DND-41 (cell line): ENCODE measurements around the gene RBBP5.

Experiments used
- ATAC-seq: fragments of 200-7000 bp; cut with Tn5 transposase; 3 replicates; pipeline ENCODE4 v1.9.1; 2021; ENCODE audit warnings: low read depth; ENCODE audit not compliant: insufficient read depth
- DNase-seq: peaks from one replicate; pipeline ENCODE4 v3.0.0-alpha.2; 2020
- H2AFZ ChIP-seq: 2 replicates; pipeline ENCODE4 v1.6.0; 2012; ENCODE audit warnings: low read depth, low read length
- H3K27ac ChIP-seq: 2 replicates; pipeline ENCODE4 v1.5.1; 2012; ENCODE audit warnings: low read length, inconsistent platforms
- H3K27me3 ChIP-seq: fragments of 200-600 bp; sonication (generic); 2 replicates; pipeline ENCODE4 v1.6.0; 2012; ENCODE audit warnings: low read length, mild to moderate bottlenecking, inconsistent platforms; ENCODE audit not compliant: insufficient read depth, poor library complexity
- H3K36me3 ChIP-seq: 2 replicates; pipeline ENCODE4 v1.5.1; 2012; ENCODE audit warnings: low read length, inconsistent platforms; ENCODE audit not compliant: insufficient read depth
- H3K4me1 ChIP-seq: 2 replicates; pipeline ENCODE4 v1.5.1; 2012; ENCODE audit warnings: mild to moderate bottlenecking, low read length; ENCODE audit not compliant: insufficient read depth
- H3K4me2 ChIP-seq: 2 replicates; pipeline ENCODE4 v1.6.0; 2012; ENCODE audit warnings: mild to moderate bottlenecking, moderate library complexity, low read length, inconsistent platforms; ENCODE audit not compliant: insufficient read depth
- H3K4me3 ChIP-seq, 2 experiments: fragments of 200-600 bp in 1 of 2; shearing (Covaris generic) in 1 of 2; 2 replicates each; pipeline ENCODE4 v1.5.1; 2012 to 2016; ENCODE audit warnings: inconsistent platforms in 2 of 2, low read length in 2 of 2, mild to moderate bottlenecking in 2 of 2, low read depth in 1 of 2, moderate library complexity in 1 of 2
- H3K79me2 ChIP-seq: 2 replicates; pipeline ENCODE4 v1.6.0; 2012; ENCODE audit warnings: low read length, inconsistent platforms; ENCODE audit not compliant: insufficient read depth
- H3K9ac ChIP-seq: 2 replicates; pipeline ENCODE4 v1.6.0; 2012; ENCODE audit warnings: low read depth, mild to moderate bottlenecking, inconsistent platforms, low read length, moderate library complexity
- H3K9me3 ChIP-seq: 2 replicates; pipeline ENCODE4 v1.5.1; 2012; ENCODE audit warnings: low read length, moderate library complexity, mild to moderate bottlenecking, inconsistent platforms; ENCODE audit not compliant: insufficient read depth, severe bottlenecking
- H4K20me1 ChIP-seq: 2 replicates; pipeline ENCODE4 v1.6.0; 2012; ENCODE audit warnings: low read length; ENCODE audit not compliant: insufficient read depth
- CTCF ChIP-seq: IDR thresholded peaks from 2 replicates; pipeline ENCODE4 v1.5.1; 2012; ENCODE audit warnings: borderline replicate concordance, low read length, moderate library complexity, mild to moderate bottlenecking; ENCODE audit not compliant: poor library complexity, severe bottlenecking; ENCODE audit errors: extremely low read depth
- EZH2 ChIP-seq: IDR thresholded peaks from 3 replicates; pipeline ENCODE4 v1.6.1; 2012; ENCODE audit warnings: borderline replicate concordance, low read depth, mild to moderate bottlenecking, moderate library complexity, low read length, inconsistent platforms; ENCODE audit not compliant: severe bottlenecking

RBBP5 gene

GRCh38 chr1:205075642-205076155, 46.1 kb downstream of the RBBP5 start:
- Histone ChIP-seq H3K79me2 (no peaks in the 10 kb centered on the region), H3K4me1 (no peaks in the 10 kb centered on the region), H3K9me3 (no peaks in the 10 kb centered on the region), H2AFZ (no peak overlapping the region), H3K27ac (no peak overlapping the region), H4K20me1 (no peaks in the 10 kb centered on the region), H3K9ac (no peak overlapping the region), H3K4me2 (no peak overlapping the region), H3K4me3 (no peak overlapping the region), H3K36me3 (no peaks in the 10 kb centered on the region), H3K27me3 (no peaks in the 10 kb centered on the region)
- TF ChIP-seq CTCF: no peak
- TF ChIP-seq EZH2: no peak
- no peak for DNase-seq
- ATAC-seq: no peak

GRCh38 chr1:205074513-205074912, 47.3 kb downstream of the RBBP5 start:
- Histone ChIP-seq H3K4me1 (no peaks in the 10 kb centered on the region), H3K9ac (no peak overlapping the region), H4K20me1 (no peaks in the 10 kb centered on the region), H3K9me3 (no peaks in the 10 kb centered on the region), H3K79me2 (no peaks in the 10 kb centered on the region), H3K4me3 (no peak overlapping the region), H3K27me3 (no peaks in the 10 kb centered on the region), H2AFZ (no peak overlapping the region), H3K27ac (no peak overlapping the region), H3K36me3 (no peaks in the 10 kb centered on the region), H3K4me2 (no peak overlapping the region)
- DNase-seq (no peak), ATAC-seq (no peak)
- TF ChIP-seq EZH2 (no peak), CTCF (no peak)

- no peak for ATAC-seq
- H4K20me1 ChIP-seq: no peaks in the 10 kb centered on the region
- no peak for DNase-seq
These were observed 47.7 kb downstream of the RBBP5 start for GRCh38 chr1:205074084-205074483.

More at GRCh38 chr1:205074084-205074483, 47.7 kb downstream of the RBBP5 start:
- Histone ChIP-seq H3K4me3 (no peak overlapping the region), H3K9ac (no peak overlapping the region), H3K4me2 (no peak overlapping the region), H3K36me3 (no peaks in the 10 kb centered on the region), H3K79me2 (no peaks in the 10 kb centered on the region), H2AFZ (no peak overlapping the region), H3K27ac (no peak overlapping the region), H3K27me3 (no peaks in the 10 kb centered on the region), H3K9me3 (no peaks in the 10 kb centered on the region), H3K4me1 (no peaks in the 10 kb centered on the region)
- no peak for TF ChIP-seq EZH2
- TF ChIP-seq CTCF: no peak
